ENCODE results near the gene SUMO2. TPM values are rescaled to one million over a fixed set of nuclear protein-coding genes. Genes with fewer than 3 reads are reported as not detected.

SUMO2 gene
- total RNA-seq, 2 donors from 2014 or later: 57.9 to 60.1 TPM

GRCh38 chr17:75182319-75182568, 515 bp downstream of the SUMO2 start:
- no peak for ATAC-seq (ENCODE audit: insufficient number of reproducible peaks, low FRiP score, low read depth)
- DNase-seq (ENCODE audit: low spot score): no peak
- H3K36me3 ChIP-seq: peaks cover 7% of the 10 kb centered on the region
- H3K27ac ChIP-seq: peak overlapping the region; percentile 97 to 98
- H3K4me1 ChIP-seq (ENCODE audit: control insufficient read depth in 1 of 2, low read depth in 2 of 2): peaks cover 10 to 26% of the 10 kb centered on the region in 2 donors
- no peaks in the 10 kb centered on the region for H3K9me3 ChIP-seq
- H3K27me3 ChIP-seq (replicated peaks; ENCODE audit: insufficient read depth): no peaks in the 10 kb centered on the region
- TF ChIP-seq CTCF (IDR thresholded peaks at IDR 0.05): no peak
- peak overlapping the region; percentile 97 for H3K4me3 ChIP-seq

GRCh38 chr17:75181608-75182318, 996 bp downstream of the SUMO2 start:
- no peak for TF ChIP-seq CTCF (IDR thresholded peaks at IDR 0.05)
- Histone ChIP-seq H3K27me3 (replicated peaks; ENCODE audit: insufficient read depth) (no peaks in the 10 kb centered on the region), H3K4me1 (ENCODE audit: control insufficient read depth in 1 of 2, low read depth in 2 of 2) (peaks cover 10 to 26% of the 10 kb centered on the region in 2 donors), H3K36me3 (peaks cover 7% of the 10 kb centered on the region), H3K27ac (peak overlapping the region; percentile 97 to 98), H3K4me3 (peak overlapping the region; percentile 97), H3K9me3 (no peaks in the 10 kb centered on the region)
- DNase-seq (ENCODE audit: low spot score) (no peak), ATAC-seq (ENCODE audit: insufficient number of reproducible peaks, low FRiP score, low read depth) (no peak)

- Histone ChIP-seq H3K27ac (peak overlapping the region in 1 of 2 donors; percentile 97), H3K4me3 (peak overlapping the region; percentile 97), H3K4me1 (ENCODE audit: control insufficient read depth in 1 of 2, low read depth in 2 of 2) (peaks cover 10 to 26% of the 10 kb centered on the region in 2 donors), H3K9me3 (no peaks in the 10 kb centered on the region), H3K36me3 (peaks cover 13% of the 10 kb centered on the region), H3K27me3 (replicated peaks; ENCODE audit: insufficient read depth) (no peaks in the 10 kb centered on the region)
- no peak for ATAC-seq (ENCODE audit: insufficient number of reproducible peaks, low FRiP score, low read depth)
- no peak for TF ChIP-seq CTCF (IDR thresholded peaks at IDR 0.05)
- no peak for DNase-seq (ENCODE audit: low spot score)
Observed at GRCh38 chr17:75181110-75181509, 1.6 kb downstream of the SUMO2 start.

- Histone ChIP-seq H3K36me3 (peaks cover 27% of the 10 kb centered on the region), H3K4me1 (ENCODE audit: control insufficient read depth in 1 of 2, low read depth in 2 of 2) (peaks cover 10 to 26% of the 10 kb centered on the region in 2 donors), H3K4me3 (no peak overlapping the region), H3K27me3 (replicated peaks; ENCODE audit: insufficient read depth) (no peaks in the 10 kb centered on the region), H3K9me3 (no peaks in the 10 kb centered on the region), H3K27ac (no peak overlapping the region)
- DNase-seq (ENCODE audit: low spot score): no peak
- no peak for TF ChIP-seq CTCF (IDR thresholded peaks at IDR 0.05)
- ATAC-seq (ENCODE audit: insufficient number of reproducible peaks, low FRiP score, low read depth): no peak
Observed at GRCh38 chr17:75178453-75178852, 4.3 kb downstream of the SUMO2 start.

GRCh38 chr17:75176625-75177024, 6.1 kb downstream of the SUMO2 start:
- no peaks in the 10 kb centered on the region for H3K9me3 ChIP-seq
- ATAC-seq (ENCODE audit: insufficient number of reproducible peaks, low FRiP score, low read depth): no peak
- H3K4me3 ChIP-seq: no peak overlapping the region
- H3K27ac ChIP-seq: no peak overlapping the region
- H3K27me3 ChIP-seq (replicated peaks; ENCODE audit: insufficient read depth): no peaks in the 10 kb centered on the region
- peaks cover 10 to 31% of the 10 kb centered on the region in 2 donors for H3K4me1 ChIP-seq (ENCODE audit: control insufficient read depth in 1 of 2, low read depth in 2 of 2)
- peaks cover 39% of the 10 kb centered on the region for H3K36me3 ChIP-seq
- DNase-seq (ENCODE audit: low spot score): no peak
- TF ChIP-seq CTCF (IDR thresholded peaks at IDR 0.05): no peak

Data from thoracic aorta (tissue), 2 donors.